HepG2 (cell line): Measurements from ENCODE around the gene RAB42. TPM values are rescaled to one million over a fixed set of nuclear protein-coding genes. Genes with fewer than 3 reads are reported as not detected.

Experiments used
- ATAC-seq: fragments of 200-7000 bp; cut with Tn5 transposase; 3 replicates; pipeline ENCODE4 v1.9.1; 2020; ENCODE audit warnings: mild to moderate bottlenecking, moderate library complexity
- BruUV-seq: library from RNA; stranded (reverse); fragments of 400-500 nt; replicated peaks from 2 replicates; lab custom pipeline; 2021; lab: Mats Ljungman, UMichigan
- CTCF ChIA-PET: fragments of 300-600 bp; formaldehyde crosslinking; extraction: SDS; loops from one replicate; lab custom pipeline; 2021; ENCODE audit warnings: low total read pairs, inconsistent platforms, low intra/inter-chr PET ratio; lab: Yijun Ruan, JAX
- POLR2A ChIA-PET: fragments of 350-600 bp; sonication (Branson Sonifier 250); formaldehyde crosslinking; loops from one replicate; lab custom pipeline; 2020; ENCODE audit warnings: antibody characterized with exemption, inconsistent platforms; lab: Yijun Ruan, JAX
- DNase-seq: peaks from one replicate; pipeline ENCODE4 v3.0.0-alpha.2; 2015; ENCODE audit warnings: low spot score
- FAIRE-seq: peaks from 3 replicates; lab custom pipeline; 2011; peaks lifted over from hg19 to GRCh38; lab: Jason Lieb, UNC
- H2AFZ ChIP-seq: one replicate; pipeline ENCODE4 v1.6.1; 2011; ENCODE audit warnings: low read length, inconsistent platforms
- H3K27ac ChIP-seq: fragments of 300-600 bp; 3 replicates; pipeline ENCODE4 v1.8.0; 2011; ENCODE audit warnings: mixed run types, mild to moderate bottlenecking, mixed read lengths, low read length, inconsistent platforms; ENCODE audit not compliant: insufficient read depth; ENCODE audit errors: extremely low read length
- H3K27me3 ChIP-seq, 2 experiments: fragments of 200-600 bp in 1 of 2; 2 replicates in 1 of 2; 3 replicates in 1 of 2; pipeline versions ENCODE4 v1.6.0 to v1.8.0; 2011; ENCODE audit warnings: low read length in 2 of 2, mild to moderate bottlenecking in 2 of 2, moderate library complexity in 2 of 2, inconsistent platforms in 1 of 2; ENCODE audit not compliant: insufficient read depth in 2 of 2, control insufficient read depth in 1 of 2
- H3K36me3 ChIP-seq, 2 experiments: fragments of 200-600 bp in 1 of 2; replicated peaks in 1 of 2; 2 replicates in 1 of 2; 3 replicates in 1 of 2; pipeline versions ENCODE4 v1.5.1 to v1.8.0; 2011; ENCODE audit warnings: low read length in 2 of 2, inconsistent platforms in 1 of 2; ENCODE audit not compliant: insufficient read depth in 2 of 2, control insufficient read depth in 1 of 2
- H3K4me1 ChIP-seq: 2 replicates; pipeline ENCODE4 v1.5.1; 2012; ENCODE audit warnings: low read length, inconsistent platforms; ENCODE audit not compliant: insufficient read depth
- H3K4me2 ChIP-seq: 2 replicates; pipeline ENCODE4 v1.6.0; 2011; ENCODE audit warnings: low read depth, low read length, inconsistent platforms
- H3K4me3 ChIP-seq, 3 experiments: fragments of 200-600 bp in 1 of 3; sonication (generic), shearing (Covaris generic) in 1 of 3; replicated peaks in 1 of 3; 2 replicates each; pipeline ENCODE4 v1.5.1; 2011 to 2016; ENCODE audit warnings: low read length in 3 of 3, inconsistent platforms in 2 of 3, low read depth in 2 of 3, mild to moderate bottlenecking in 2 of 3, control low read depth in 1 of 3, mixed read lengths in 1 of 3; ENCODE audit not compliant: insufficient read depth in 1 of 3
- H3K79me2 ChIP-seq: one replicate; pipeline ENCODE4 v1.6.1; 2011; ENCODE audit warnings: low read length, inconsistent platforms; ENCODE audit not compliant: insufficient read depth
- H3K9ac ChIP-seq: 2 replicates; pipeline ENCODE4 v1.6.0; 2011; ENCODE audit warnings: mild to moderate bottlenecking, low read depth, low read length, inconsistent platforms; ENCODE audit not compliant: insufficient read depth
- H3K9me3 ChIP-seq: 2 replicates; pipeline ENCODE4 v1.5.1; 2012; ENCODE audit warnings: mild to moderate bottlenecking, low read length
- H4K20me1 ChIP-seq: 2 replicates; pipeline ENCODE4 v1.6.0; 2011; ENCODE audit warnings: inconsistent platforms, mild to moderate bottlenecking, low read length, moderate library complexity; ENCODE audit not compliant: insufficient read depth
- CENPT ChIP-seq: sonication (generic); formaldehyde crosslinking; IDR thresholded peaks from 2 replicates; pipeline ENCODE4 v1.8.0; 2022; ENCODE audit warnings: low read depth, mild to moderate bottlenecking, moderate library complexity, missing genetic modification reagents
- KDM6A ChIP-seq: IDR thresholded peaks from 2 replicates; pipeline ENCODE4 v1.6.1; 2016; ENCODE audit warnings: low read depth
- SP2 ChIP-seq: sonication (generic); formaldehyde crosslinking; IDR thresholded peaks from 2 replicates; pipeline ENCODE4 v1.5.1; 2020; ENCODE audit warnings: mild to moderate bottlenecking, missing genetic modification reagents
- ZNF547 ChIP-seq: sonication (generic); formaldehyde crosslinking; IDR thresholded peaks from 2 replicates; pipeline ENCODE4 v1.5.1; 2020; ENCODE audit warnings: mild to moderate bottlenecking, missing genetic modification reagents
- ZNF713 ChIP-seq: sonication (generic); formaldehyde crosslinking; IDR thresholded peaks from 2 replicates; pipeline ENCODE4 v1.4.0; 2020; ENCODE audit warnings: mild to moderate bottlenecking, missing genetic modification reagents
- ZSCAN20 ChIP-seq: sonication (generic); formaldehyde crosslinking; IDR thresholded peaks from 2 replicates; pipeline ENCODE4 v1.4.0; 2020; ENCODE audit warnings: missing genetic modification reagents, mild to moderate bottlenecking, borderline replicate concordance
- WGBS: methylation state at CpG from one replicate; pipeline ENCODE4 v1.1.6; 2017; ENCODE audit warnings: low lambda C conversion rate; 5-methylcytosine and 5-hydroxymethylcytosine counted together
- in situ Hi-C: cut with HindIII; loops from 2 replicates; pipeline ENCODE4 v1.10.0; 2017; ENCODE audit warnings: low pct_unique_long_range_greater_than_20kb; ENCODE audit not compliant: extremely low pct_ligation_motif_present
- intact Hi-C: fragments of 100-400 bp; cut with micrococcal nuclease; formaldehyde crosslinking; loops from one replicate; pipeline ENCODE4 v1.10.0; 2022; ENCODE audit not compliant: unreplicated experiment
- polyA plus RNA-seq, 8 experiments: library from polyadenylated mRNA; depleted of rRNA in 3 of 8; stranded (reverse) in 7 of 8; unstranded in 1 of 8; fragments of >200 nt; fragmentation: Illumina TruSeq in 4 of 8; extraction: Trizol in 4 of 8; gene quantifications; 2 replicates each; pipeline versions ENCODE4 v1.2.1 to v1.2.3, GENCODE V29; 2011 to 2016; ENCODE audit warnings: low read depth in 4 of 8, missing spikeins in 1 of 8, mixed read lengths in 1 of 8; ENCODE audit not compliant: insufficient read depth in 1 of 8
- total RNA-seq, 5 experiments: library from RNA; depleted of rRNA; stranded (reverse); fragments of >200 nt; fragmentation: Illumina TruSeq; extraction: Trizol; gene quantifications; 2 replicates each; pipeline ENCODE4 v1.2.3, GENCODE V29; 2016; ENCODE audit warnings: low read depth in 1 of 5
- TF ChIP-seq, protein P1 (sequence below): sonication (generic); formaldehyde crosslinking; IDR thresholded peaks from 2 replicates; pipeline ENCODE4 v1.5.1; 2020; ENCODE audit warnings: mild to moderate bottlenecking, missing genetic modification reagents, borderline replicate concordance

The RAB42 gene
- total and polyA plus RNA-seq, 2 of the 13 experiments (the other 11 are each of a cell fraction or from before 2014, with no cell fraction given), result 10.4 to 166 TPM

DNA sequence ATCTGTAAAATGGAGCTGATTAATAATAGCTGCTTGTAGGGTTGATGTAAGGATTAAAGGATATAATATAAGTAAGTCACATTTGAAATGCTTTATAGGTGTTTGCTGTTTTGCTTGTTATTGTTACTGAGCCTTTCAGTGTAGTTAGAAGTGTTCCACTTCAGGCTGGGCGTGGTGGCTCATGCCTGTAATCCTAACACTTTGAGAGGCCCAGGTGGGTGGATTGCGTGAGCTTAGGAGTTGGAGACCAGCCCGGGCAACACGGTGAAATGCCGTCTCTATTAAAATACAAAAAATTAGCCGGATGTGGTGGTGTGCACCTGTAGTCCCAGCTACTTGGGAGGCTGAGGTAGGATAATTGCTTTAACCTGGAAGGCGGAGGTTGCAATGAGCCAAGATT lies 27.0 kb upstream of the RAB42 start:
- intact Hi-C loops, result no loop called here
- DNase-seq, result no peak
- peaks cover 19 to 61% of the 10 kb centered on the region in 2 experiments; a peak in 4 of 5 replicates for H3K36me3 ChIP-seq
- no peaks in the 10 kb centered on the region for H4K20me1 ChIP-seq
- H3K9me3 ChIP-seq, result no peaks in the 10 kb centered on the region
- no peaks in the 10 kb centered on the region for H3K4me1 ChIP-seq
- no peak for FAIRE-seq
- no peak overlapping the region for H3K9ac ChIP-seq
- no TSS peak for BruUV-seq
- no peak for ATAC-seq
- CTCF ChIA-PET, result no interaction called here
- no peaks in the 10 kb centered on the region for H3K27me3 ChIP-seq
- POLR2A ChIA-PET, result interaction anchor here (3.0 kb wide), 1 partner anchor 15 kb away, joined by 25 read pairs; no protein-coding TSS in a partner anchor
- no peak overlapping the region for H3K27ac ChIP-seq
- no peak overlapping the region for H3K4me2 ChIP-seq
- no peak overlapping the region for H2AFZ ChIP-seq
- no peak for TF ChIP-seq ZNF547 (CRISPR knock-in tag)
- TF ChIP-seq ZSCAN20 (CRISPR knock-in tag), result no peak
- TF ChIP-seq CENPT (CRISPR knock-in tag), result no peak
- TF ChIP-seq ZNF713 (CRISPR knock-in tag), result no peak
- no peak for TF ChIP-seq KDM6A (CRISPR knock-in tag)
- TF ChIP-seq SP2, result no peak
- TF ChIP-seq, protein P1, sequence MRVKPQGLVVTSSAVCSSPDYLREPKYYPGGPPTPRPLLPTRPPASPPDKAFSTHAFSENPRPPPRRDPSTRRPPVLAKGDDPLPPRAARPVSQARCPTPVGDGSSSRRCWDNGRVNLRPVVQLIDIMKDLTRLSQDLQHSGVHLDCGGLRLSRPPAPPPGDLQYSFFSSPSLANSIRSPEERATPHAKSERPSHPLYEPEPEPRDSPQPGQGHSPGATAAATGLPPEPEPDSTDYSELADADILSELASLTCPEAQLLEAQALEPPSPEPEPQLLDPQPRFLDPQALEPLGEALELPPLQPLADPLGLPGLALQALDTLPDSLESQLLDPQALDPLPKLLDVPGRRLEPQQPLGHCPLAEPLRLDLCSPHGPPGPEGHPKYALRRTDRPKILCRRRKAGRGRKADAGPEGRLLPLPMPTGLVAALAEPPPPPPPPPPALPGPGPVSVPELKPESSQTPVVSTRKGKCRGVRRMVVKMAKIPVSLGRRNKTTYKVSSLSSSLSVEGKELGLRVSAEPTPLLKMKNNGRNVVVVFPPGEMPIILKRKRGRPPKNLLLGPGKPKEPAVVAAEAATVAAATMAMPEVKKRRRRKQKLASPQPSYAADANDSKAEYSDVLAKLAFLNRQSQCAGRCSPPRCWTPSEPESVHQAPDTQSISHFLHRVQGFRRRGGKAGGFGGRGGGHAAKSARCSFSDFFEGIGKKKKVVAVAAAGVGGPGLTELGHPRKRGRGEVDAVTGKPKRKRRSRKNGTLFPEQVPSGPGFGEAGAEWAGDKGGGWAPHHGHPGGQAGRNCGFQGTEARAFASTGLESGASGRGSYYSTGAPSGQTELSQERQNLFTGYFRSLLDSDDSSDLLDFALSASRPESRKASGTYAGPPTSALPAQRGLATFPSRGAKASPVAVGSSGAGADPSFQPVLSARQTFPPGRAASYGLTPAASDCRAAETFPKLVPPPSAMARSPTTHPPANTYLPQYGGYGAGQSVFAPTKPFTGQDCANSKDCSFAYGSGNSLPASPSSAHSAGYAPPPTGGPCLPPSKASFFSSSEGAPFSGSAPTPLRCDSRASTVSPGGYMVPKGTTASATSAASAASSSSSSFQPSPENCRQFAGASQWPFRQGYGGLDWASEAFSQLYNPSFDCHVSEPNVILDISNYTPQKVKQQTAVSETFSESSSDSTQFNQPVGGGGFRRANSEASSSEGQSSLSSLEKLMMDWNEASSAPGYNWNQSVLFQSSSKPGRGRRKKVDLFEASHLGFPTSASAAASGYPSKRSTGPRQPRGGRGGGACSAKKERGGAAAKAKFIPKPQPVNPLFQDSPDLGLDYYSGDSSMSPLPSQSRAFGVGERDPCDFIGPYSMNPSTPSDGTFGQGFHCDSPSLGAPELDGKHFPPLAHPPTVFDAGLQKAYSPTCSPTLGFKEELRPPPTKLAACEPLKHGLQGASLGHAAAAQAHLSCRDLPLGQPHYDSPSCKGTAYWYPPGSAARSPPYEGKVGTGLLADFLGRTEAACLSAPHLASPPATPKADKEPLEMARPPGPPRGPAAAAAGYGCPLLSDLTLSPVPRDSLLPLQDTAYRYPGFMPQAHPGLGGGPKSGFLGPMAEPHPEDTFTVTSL (CRISPR knock-in tag), result no peak
- H3K79me2 ChIP-seq, result no peaks in the 10 kb centered on the region
- WGBS, result 96% methylated on average over 7 of the region's 7 CpGs
- H3K4me3 ChIP-seq, result no peak overlapping the region
- in situ Hi-C loops, result no loop called here
